NK-92 (cell line): ENCODE measurements around the gene GPR108.
"Not testable (repeated sequence)": the region's sequence is repeated elsewhere in the genome, so short reads cannot be mapped to it uniquely, and the experiment has no call there.

Experiments used
- DNase-seq: peaks from one replicate; lab custom pipeline; 2025; ENCODE audit not compliant: unreplicated experiment; lab: John Stamatoyannopoulos, UW

Gene GPR108

GRCh38 chr19:6761053-6761676, 23.8 kb upstream of the GPR108 start:
- no peak for DNase-seq

- DNase-seq = no peak
These were observed 23.2 kb upstream of the GPR108 start for GRCh38 chr19:6760606-6761005.

- no peak for DNase-seq
These were observed 17.5 kb upstream of the GPR108 start for GRCh38 chr19:6754653-6755463.

GRCh38 chr19:6754136-6754535, 16.8 kb upstream of the GPR108 start:
- no peak for DNase-seq

- no peak for DNase-seq
These were observed 16.0 kb upstream of the GPR108 start for GRCh38 chr19:6753178-6754031.

GRCh38 chr19:6752256-6753177, 15.1 kb upstream of the GPR108 start:
- no peak for DNase-seq

GRCh38 chr19:6751189-6751588, 13.8 kb upstream of the GPR108 start:
- no peak for DNase-seq

GRCh38 chr19:6750062-6750461, 12.7 kb upstream of the GPR108 start:
- DNase-seq = no peak

- not testable (repeated sequence) for DNase-seq
These were observed 11.2 kb upstream of the GPR108 start for GRCh38 chr19:6748543-6748942.

- no peak for DNase-seq
These were observed 8.6 kb upstream of the GPR108 start for GRCh38 chr19:6745965-6746364.

- no peak for DNase-seq
These were observed 7.3 kb upstream of the GPR108 start for GRCh38 chr19:6744381-6745301.

- no peak for DNase-seq
These were observed 6.5 kb upstream of the GPR108 start for GRCh38 chr19:6743714-6744380.

- DNase-seq = no peak
These were observed 5.7 kb upstream of the GPR108 start for GRCh38 chr19:6743066-6743465.

- DNase-seq = no peak
These were observed 3.4 kb upstream of the GPR108 start for GRCh38 chr19:6740589-6741343.

- no peak for DNase-seq
These were observed 2.7 kb upstream of the GPR108 start for GRCh38 chr19:6739883-6740588.

GRCh38 chr19:6739390-6739882, 2.1 kb upstream of the GPR108 start, which contains the start of gene TRIP10:
TRIP10 (plus strand) TSS chr19:6739680; CDS start chr19:6739762, 82 bp downstream.
- DNase-seq = no peak

GRCh38 chr19:6738787-6739389, 1.5 kb upstream of the GPR108 start:
- no peak for DNase-seq
